ENCODE data around the gene CDH4. TPM values are rescaled to one million over a fixed set of nuclear protein-coding genes. Genes with fewer than 3 reads are reported as not detected.

CDH4 gene
- total RNA-seq, 1 donor from 2014 or later = 2.9 TPM

DNA sequence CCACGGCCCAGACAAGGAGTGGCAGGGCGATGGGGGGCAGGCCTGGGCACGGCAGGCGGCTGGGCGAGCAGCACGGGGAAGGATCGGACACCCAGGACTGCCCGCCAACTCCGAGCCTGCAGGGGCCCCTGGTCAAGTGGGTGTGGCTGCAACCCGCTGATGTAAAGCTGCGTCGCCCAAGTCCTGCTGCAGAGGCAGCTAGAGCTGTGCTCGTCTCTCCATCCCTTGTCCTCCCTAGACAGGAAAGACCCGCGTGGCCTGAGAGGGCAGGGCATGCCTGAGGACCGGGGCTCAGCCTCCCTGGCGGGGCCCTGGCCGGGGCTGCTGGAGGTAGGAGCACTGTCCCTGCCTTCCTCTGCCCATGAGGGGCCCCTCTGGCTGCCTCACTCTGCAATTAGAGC is 281.2 kb downstream of the CDH4 start:
- H3K4me1 Mint-ChIP-seq = peaks cover 20% of the 10 kb centered on the region

GRCh38 chr20:61534346-61534745 is 282.3 kb downstream of the CDH4 start:
- no peak overlapping the region for H3K4me2 ChIP-seq
- no peak overlapping the region for H3K4me3 ChIP-seq
- H3K27ac Mint-ChIP-seq = no peak overlapping the region
- H3K79me2 ChIP-seq (ENCODE audit: low read depth) = no peaks in the 10 kb centered on the region
- H3K36me3 ChIP-seq = no peaks in the 10 kb centered on the region
- H3K4me3 Mint-ChIP-seq = no peak overlapping the region
- DNase-seq (ENCODE audit: low spot score) = no peak
- H3K27me3 Mint-ChIP-seq (ENCODE audit: insufficient read depth, low read depth) = peaks cover 15% of the 10 kb centered on the region
- H3K36me3 Mint-ChIP-seq = no peaks in the 10 kb centered on the region
- H3F3A ChIP-seq (ENCODE audit: low read depth) = no peaks in the 10 kb centered on the region
- H2AFZ ChIP-seq (replicated peaks) = no peak overlapping the region
- no peaks in the 10 kb centered on the region for H3K4me1 ChIP-seq
- H3K27ac ChIP-seq = no peak overlapping the region
- peaks cover 18% of the 10 kb centered on the region for H4K20me1 ChIP-seq (ENCODE audit: low read depth)
- no peaks in the 10 kb centered on the region for H3K27me3 ChIP-seq
- H3K9me3 Mint-ChIP-seq = no peaks in the 10 kb centered on the region
- no peaks in the 10 kb centered on the region for H3K9me3 ChIP-seq (ENCODE audit: low read depth)
- no peak overlapping the region for H3K9ac ChIP-seq
- TF ChIP-seq CTCF (IDR thresholded peaks at IDR 0.05) = no peak
- TF ChIP-seq EZH2phosphoT487 (IDR thresholded peaks at IDR 0.05) = no peak
- TF ChIP-seq EZH2 (IDR thresholded peaks at IDR 0.05) = no peak
- peaks cover 20% of the 10 kb centered on the region for H3K4me1 Mint-ChIP-seq

More for the DNA sequence above, 281.2 kb downstream of the CDH4 start:
- H3K4me3 Mint-ChIP-seq = no peak overlapping the region
- Histone ChIP-seq H3K36me3 (no peaks in the 10 kb centered on the region), H3F3A (ENCODE audit: low read depth) (no peaks in the 10 kb centered on the region), H4K20me1 (ENCODE audit: low read depth) (peaks cover 18% of the 10 kb centered on the region), H3K9me3 (ENCODE audit: low read depth) (no peaks in the 10 kb centered on the region), H2AFZ (replicated peaks) (no peak overlapping the region), H3K27me3 (no peaks in the 10 kb centered on the region), H3K4me2 (no peak overlapping the region), H3K79me2 (ENCODE audit: low read depth) (no peaks in the 10 kb centered on the region), H3K4me1 (no peaks in the 10 kb centered on the region), H3K4me3 (no peak overlapping the region), H3K9ac (no peak overlapping the region), H3K27ac (no peak overlapping the region)
- no peak for TF ChIP-seq EZH2phosphoT487 (IDR thresholded peaks at IDR 0.05)
- no peak overlapping the region for H3K27ac Mint-ChIP-seq
- H3K27me3 Mint-ChIP-seq (ENCODE audit: insufficient read depth, low read depth) = peaks cover 15% of the 10 kb centered on the region
- DNase-seq (ENCODE audit: low spot score) = no peak
- H3K9me3 Mint-ChIP-seq = no peaks in the 10 kb centered on the region
- no peaks in the 10 kb centered on the region for H3K36me3 Mint-ChIP-seq

GRCh38 chr20:61535091-61535490 is 283.0 kb downstream of the CDH4 start:
- Histone ChIP-seq H2AFZ (replicated peaks) (no peak overlapping the region), H3K4me1 (no peaks in the 10 kb centered on the region), H3K4me2 (no peak overlapping the region), H3K4me3 (no peak overlapping the region), H4K20me1 (ENCODE audit: low read depth) (peaks cover 10% of the 10 kb centered on the region), H3K79me2 (ENCODE audit: low read depth) (no peaks in the 10 kb centered on the region), H3K27ac (no peak overlapping the region), H3K9me3 (ENCODE audit: low read depth) (no peaks in the 10 kb centered on the region), H3K36me3 (no peaks in the 10 kb centered on the region), H3F3A (ENCODE audit: low read depth) (no peaks in the 10 kb centered on the region), H3K9ac (no peak overlapping the region), H3K27me3 (no peaks in the 10 kb centered on the region)
- H3K27ac Mint-ChIP-seq = no peak overlapping the region
- no peaks in the 10 kb centered on the region for H3K36me3 Mint-ChIP-seq
- peaks cover 20% of the 10 kb centered on the region for H3K4me1 Mint-ChIP-seq
- DNase-seq (ENCODE audit: low spot score) = no peak
- H3K4me3 Mint-ChIP-seq = no peak overlapping the region
- peaks cover 15% of the 10 kb centered on the region for H3K27me3 Mint-ChIP-seq (ENCODE audit: insufficient read depth, low read depth)
- TF ChIP-seq EZH2 (IDR thresholded peaks at IDR 0.05) (no peak), CTCF (IDR thresholded peaks at IDR 0.05) (no peak), EZH2phosphoT487 (IDR thresholded peaks at IDR 0.05) (no peak)
- no peaks in the 10 kb centered on the region for H3K9me3 Mint-ChIP-seq

GRCh38 chr20:61535536-61535935 is 283.5 kb downstream of the CDH4 start:
- Histone ChIP-seq H3F3A (ENCODE audit: low read depth) (no peaks in the 10 kb centered on the region), H3K9me3 (ENCODE audit: low read depth) (no peaks in the 10 kb centered on the region), H3K4me1 (no peaks in the 10 kb centered on the region), H3K27me3 (no peaks in the 10 kb centered on the region), H3K79me2 (ENCODE audit: low read depth) (no peaks in the 10 kb centered on the region), H3K36me3 (no peaks in the 10 kb centered on the region), H3K4me3 (no peak overlapping the region), H3K27ac (no peak overlapping the region), H4K20me1 (ENCODE audit: low read depth) (peaks cover 6% of the 10 kb centered on the region), H3K9ac (no peak overlapping the region), H3K4me2 (no peak overlapping the region), H2AFZ (replicated peaks) (no peak overlapping the region)
- no peak for DNase-seq (ENCODE audit: low spot score)
- Mint-ChIP-seq H3K27me3 (ENCODE audit: insufficient read depth, low read depth) (peaks cover 12% of the 10 kb centered on the region), H3K4me3 (no peak overlapping the region), H3K4me1 (peaks cover 20% of the 10 kb centered on the region), H3K9me3 (no peaks in the 10 kb centered on the region), H3K27ac (no peak overlapping the region), H3K36me3 (no peaks in the 10 kb centered on the region)
- TF ChIP-seq CTCF (IDR thresholded peaks at IDR 0.05) (no peak), EZH2phosphoT487 (IDR thresholded peaks at IDR 0.05) (no peak), EZH2 (IDR thresholded peaks at IDR 0.05) (no peak)

Measured in neural progenitor cell (in vitro differentiated cells).